ENCODE data around the gene PTPN3. TPM values are rescaled to one million over a fixed set of nuclear protein-coding genes. Genes with fewer than 3 reads are reported as not detected.

Gene PTPN3
- total and polyA plus RNA-seq, 2 experiments from 2014 or later: 0.84 to 2.1 TPM

DNA sequence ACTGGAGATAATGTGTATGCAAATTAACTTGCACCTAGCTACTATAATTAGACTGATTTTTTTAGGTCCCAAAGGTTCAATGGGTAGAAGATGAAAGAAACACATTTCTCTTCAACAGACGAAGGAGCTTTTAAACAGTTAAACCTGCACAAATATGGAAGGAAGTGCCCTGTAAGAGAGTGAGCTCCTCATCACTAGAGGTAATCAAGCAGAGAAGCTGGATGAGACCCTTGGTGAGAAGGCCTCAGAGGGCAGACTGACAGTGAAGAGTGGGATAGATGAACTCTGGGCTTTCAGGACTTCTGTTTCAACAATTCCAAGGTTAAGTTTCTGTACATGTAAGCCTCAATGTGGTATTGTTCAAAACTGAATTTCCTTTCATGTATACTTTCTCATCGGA is 23.2 kb downstream of the PTPN3 start:
- no peaks in the 10 kb centered on the region for H3K27me3 ChIP-seq
- peaks cover 18% of the 10 kb centered on the region for H3K4me1 ChIP-seq (ENCODE audit: low read depth)
- no peak overlapping the region for H3K27ac ChIP-seq
- TF ChIP-seq, protein P1, sequence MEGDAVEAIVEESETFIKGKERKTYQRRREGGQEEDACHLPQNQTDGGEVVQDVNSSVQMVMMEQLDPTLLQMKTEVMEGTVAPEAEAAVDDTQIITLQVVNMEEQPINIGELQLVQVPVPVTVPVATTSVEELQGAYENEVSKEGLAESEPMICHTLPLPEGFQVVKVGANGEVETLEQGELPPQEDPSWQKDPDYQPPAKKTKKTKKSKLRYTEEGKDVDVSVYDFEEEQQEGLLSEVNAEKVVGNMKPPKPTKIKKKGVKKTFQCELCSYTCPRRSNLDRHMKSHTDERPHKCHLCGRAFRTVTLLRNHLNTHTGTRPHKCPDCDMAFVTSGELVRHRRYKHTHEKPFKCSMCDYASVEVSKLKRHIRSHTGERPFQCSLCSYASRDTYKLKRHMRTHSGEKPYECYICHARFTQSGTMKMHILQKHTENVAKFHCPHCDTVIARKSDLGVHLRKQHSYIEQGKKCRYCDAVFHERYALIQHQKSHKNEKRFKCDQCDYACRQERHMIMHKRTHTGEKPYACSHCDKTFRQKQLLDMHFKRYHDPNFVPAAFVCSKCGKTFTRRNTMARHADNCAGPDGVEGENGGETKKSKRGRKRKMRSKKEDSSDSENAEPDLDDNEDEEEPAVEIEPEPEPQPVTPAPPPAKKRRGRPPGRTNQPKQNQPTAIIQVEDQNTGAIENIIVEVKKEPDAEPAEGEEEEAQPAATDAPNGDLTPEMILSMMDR (IDR thresholded peaks at IDR 0.05; ENCODE audit: low read depth, low read length): no peak
- no peaks in the 10 kb centered on the region for H3K36me3 ChIP-seq
- DNase-seq (ENCODE audit: low read depth in 1 of 2, low spot score in 1 of 2): no peak
- H3K9me3 ChIP-seq (ENCODE audit: low read depth): no peaks in the 10 kb centered on the region
- no peak overlapping the region for H3K4me3 ChIP-seq

DNA sequence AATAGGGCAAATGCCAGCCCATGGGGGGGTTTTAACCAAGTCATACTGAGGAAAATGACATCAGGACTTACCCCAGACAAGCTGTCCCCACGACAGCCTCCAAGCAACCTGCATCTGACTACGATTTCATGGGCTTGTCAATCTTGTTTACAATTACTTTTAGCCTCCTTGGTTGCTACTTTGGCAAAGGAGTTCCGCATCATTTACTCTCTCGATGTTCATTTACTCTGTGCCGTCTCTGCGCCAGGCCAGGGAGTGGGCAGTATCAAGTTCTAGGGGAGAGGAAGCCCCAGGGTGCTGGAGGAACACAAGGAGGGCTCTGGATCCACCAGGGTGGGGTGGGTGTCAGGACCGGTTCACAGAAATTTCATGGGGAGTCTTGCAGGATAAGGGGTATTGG is 23.9 kb downstream of the PTPN3 start:
- TF ChIP-seq, protein P1 (IDR thresholded peaks at IDR 0.05; ENCODE audit: low read depth, low read length): no peak
- Histone ChIP-seq H3K27me3 (no peaks in the 10 kb centered on the region), H3K27ac (no peak overlapping the region), H3K4me3 (no peak overlapping the region), H3K36me3 (no peaks in the 10 kb centered on the region), H3K4me1 (ENCODE audit: low read depth) (peaks cover 18% of the 10 kb centered on the region), H3K9me3 (ENCODE audit: low read depth) (no peaks in the 10 kb centered on the region)
- DNase-seq (ENCODE audit: low read depth in 1 of 2, low spot score in 1 of 2): no peak

DNA sequence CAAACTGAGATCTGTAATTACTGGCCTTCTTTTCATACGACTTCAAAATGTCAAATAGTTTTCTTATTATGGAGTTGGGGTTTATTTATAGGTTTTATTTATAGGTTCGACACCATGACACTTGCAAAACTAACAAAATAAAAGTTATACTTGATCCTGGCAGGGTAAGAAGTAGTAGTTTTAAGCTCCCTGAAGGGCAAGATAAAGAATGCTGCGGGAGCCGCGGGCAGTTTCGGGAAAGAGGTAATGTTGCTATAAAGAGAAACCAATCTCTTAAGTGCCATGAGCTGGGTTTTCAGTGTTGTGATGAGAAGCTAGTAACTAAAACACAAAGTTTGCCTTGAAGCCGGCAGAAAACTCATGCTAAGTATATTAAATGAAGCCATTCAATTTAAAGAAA is 24.8 kb downstream of the PTPN3 start:
- Histone ChIP-seq H3K27me3 (no peaks in the 10 kb centered on the region), H3K9me3 (ENCODE audit: low read depth) (no peaks in the 10 kb centered on the region), H3K4me3 (no peak overlapping the region), H3K4me1 (ENCODE audit: low read depth) (peaks cover 18% of the 10 kb centered on the region), H3K36me3 (no peaks in the 10 kb centered on the region), H3K27ac (no peak overlapping the region)
- peak in 1 of 2 donors; percentile 22 for DNase-seq (ENCODE audit: low read depth in 1 of 2, low spot score in 1 of 2)
- TF ChIP-seq, protein P1 (IDR thresholded peaks at IDR 0.05; ENCODE audit: low read depth, low read length): no peak

DNA sequence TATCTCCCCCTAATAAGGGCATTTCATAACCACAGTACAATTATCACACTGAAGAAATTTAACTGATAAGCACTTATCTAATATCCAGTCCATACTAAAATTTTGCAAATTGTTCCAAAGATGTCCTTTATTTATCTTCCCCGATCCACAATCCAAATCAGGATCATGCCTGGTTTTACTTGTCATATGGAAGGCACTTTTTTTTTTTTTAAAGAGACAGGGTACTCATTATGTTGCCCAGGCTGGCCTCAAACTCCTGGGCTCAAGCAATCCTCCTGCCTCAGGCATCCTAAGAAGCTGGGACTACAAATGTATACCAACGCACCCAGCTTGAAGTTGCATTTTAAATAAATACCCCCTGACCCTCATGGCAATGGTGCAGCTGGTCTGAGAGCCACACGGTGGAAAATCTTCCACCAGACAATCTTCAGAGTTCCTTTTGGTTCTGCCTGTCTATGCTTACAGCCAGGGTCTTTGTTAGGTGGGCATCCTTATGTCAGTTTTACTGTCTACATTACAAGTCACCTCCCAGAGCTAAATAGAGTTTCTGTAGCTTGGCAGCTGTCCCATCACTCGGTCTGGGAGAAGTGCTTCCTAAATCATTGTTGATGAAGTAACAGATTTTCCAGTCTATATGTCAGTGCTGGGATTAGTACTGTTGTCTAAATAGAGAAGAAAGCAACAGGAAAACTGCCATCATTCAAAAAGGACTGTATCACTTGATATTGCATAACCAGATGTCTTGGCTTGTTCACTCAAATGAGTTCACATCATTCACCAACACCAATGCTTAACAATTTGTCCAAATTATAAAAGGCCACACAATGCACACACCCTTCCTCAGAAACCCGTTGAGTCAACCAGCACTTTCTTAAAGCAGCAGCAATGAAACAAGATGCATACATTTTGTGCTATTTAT is 26.4 kb downstream of the PTPN3 start:
- Histone ChIP-seq H3K9me3 (ENCODE audit: low read depth) (no peaks in the 10 kb centered on the region), H3K27me3 (no peaks in the 10 kb centered on the region), H3K4me1 (ENCODE audit: low read depth) (peaks cover 12% of the 10 kb centered on the region), H3K27ac (no peak overlapping the region), H3K36me3 (no peaks in the 10 kb centered on the region), H3K4me3 (no peak overlapping the region)
- no peak for DNase-seq (ENCODE audit: low read depth in 1 of 2, low spot score in 1 of 2)
- TF ChIP-seq, protein P1 (IDR thresholded peaks at IDR 0.05; ENCODE audit: low read depth, low read length): no peak

DNA sequence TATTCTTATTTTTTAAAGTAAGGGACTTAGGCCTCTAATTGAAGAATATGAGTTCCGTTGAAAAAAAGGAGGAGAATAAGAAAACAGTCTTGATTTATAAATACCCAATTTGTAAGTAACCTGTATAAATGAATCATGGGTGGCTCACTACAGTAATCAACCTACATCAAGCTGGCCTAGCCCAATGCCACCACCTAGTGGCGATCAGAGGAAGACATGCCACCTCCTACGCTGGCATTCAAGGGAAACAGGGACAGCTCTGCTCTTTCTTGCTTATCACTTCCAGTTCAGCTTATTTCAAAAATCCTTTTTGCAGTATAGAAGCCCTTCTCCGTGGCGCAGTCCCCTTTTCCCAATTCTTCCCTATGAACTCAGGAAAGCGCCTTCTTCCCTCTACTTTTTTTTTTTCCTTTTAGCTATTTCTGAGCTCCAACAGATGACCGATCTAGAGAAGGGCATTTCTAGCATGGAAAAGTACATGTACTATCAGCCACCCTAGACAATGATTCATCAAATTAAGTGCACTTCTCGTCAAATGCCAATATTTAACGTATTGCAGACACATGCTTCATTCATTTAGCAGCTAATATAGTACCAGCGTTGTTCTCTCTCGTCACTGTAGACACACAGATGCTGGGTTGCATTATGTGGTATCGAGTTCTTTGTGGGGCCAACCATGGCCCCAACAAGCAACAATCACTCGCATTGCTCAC is 28.3 kb downstream of the PTPN3 start:
- DNase-seq (ENCODE audit: low read depth in 1 of 2, low spot score in 1 of 2): peak; percentile 80 to 87
- TF ChIP-seq, protein P1 (IDR thresholded peaks at IDR 0.05; ENCODE audit: low read depth, low read length): peak; percentile 95
- H3K4me3 ChIP-seq: no peak overlapping the region

More for the DNA sequence above, 28.3 kb downstream of the PTPN3 start:
- Histone ChIP-seq H3K27me3 (no peaks in the 10 kb centered on the region), H3K9me3 (ENCODE audit: low read depth) (no peaks in the 10 kb centered on the region), H3K4me1 (ENCODE audit: low read depth) (peaks cover 10% of the 10 kb centered on the region), H3K36me3 (no peaks in the 10 kb centered on the region), H3K27ac (no peak overlapping the region)
